C4-2B (cell line): Measurements from ENCODE around the gene FAM135A.

Experiments
- CTCF ChIP-seq: fragments of 450-650 bp; conservative IDR thresholded peaks from 2 replicates; pipeline ENCODE4 v1.5.1; 2017; ENCODE audit warnings: mild to moderate bottlenecking
- ZFX ChIP-seq: fragments of 450-650 bp; IDR thresholded peaks from 2 replicates; pipeline ENCODE4 v1.6.1; 2017

DNA sequence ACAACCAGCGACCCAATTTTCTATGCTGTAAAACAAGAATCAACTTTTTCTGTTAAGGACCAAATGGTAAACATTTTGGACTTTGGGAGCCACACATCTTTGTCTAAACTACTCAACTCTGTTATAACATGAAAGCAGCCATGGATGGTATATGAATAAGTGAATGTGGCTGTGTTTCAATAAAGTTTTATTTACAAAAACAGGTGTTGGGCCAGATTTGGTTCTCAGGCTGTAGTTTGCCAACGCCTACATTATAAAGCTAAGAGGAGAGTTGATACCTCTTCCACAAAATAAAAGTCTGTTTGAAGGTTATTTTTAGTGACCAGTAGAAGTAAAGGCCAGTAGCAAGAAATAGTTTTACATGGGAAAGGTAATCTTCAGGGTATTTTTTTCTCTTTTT is 93.0 kb downstream of the FAM135A start:
- TF ChIP-seq CTCF (no peak), ZFX (no peak)
